Ovary (tissue), 9 donors: ENCODE data around the gene C16orf90. TPM values are rescaled to one million over a fixed set of nuclear protein-coding genes. Genes with fewer than 3 reads are reported as not detected.

Source experiments
- DNase-seq, 5 donors: peaks; one replicate each; pipeline ENCODE4 v3.0.0-alpha.2; 2019 to 2020
- H3K27ac ChIP-seq, 2 donors: fragments of 200-600 bp; one replicate each; pipeline versions ENCODE4 v1.5.1 to v1.8.0; 2019 to 2022
- H3K27me3 ChIP-seq: fragments of 200-600 bp; one replicate; pipeline ENCODE4 v1.8.0; 2022
- H3K36me3 ChIP-seq: fragments of 200-600 bp; sonication (generic); one replicate; pipeline ENCODE4 v1.5.1; 2019
- H3K4me1 ChIP-seq: one replicate; pipeline ENCODE4 v1.8.1; 2013; ENCODE audit warnings: mild to moderate bottlenecking, moderate library complexity; ENCODE audit not compliant: insufficient read depth
- H3K4me3 ChIP-seq: fragments of 200-600 bp; sonication (generic); one replicate; pipeline ENCODE4 v1.5.1; 2017
- H3K9me3 ChIP-seq, 2 donors: fragments of 200-600 bp in 1 of 2; sonication (generic) in 1 of 2; one replicate each; pipeline versions ENCODE4 v1.5.1 to v1.8.1; 2013 to 2019; ENCODE audit warnings: mild to moderate bottlenecking in 1 of 2, moderate library complexity in 1 of 2
- EP300 ChIP-seq: sonication (generic); formaldehyde crosslinking; IDR thresholded peaks from one replicate; pipeline ENCODE4 v1.6.1; 2017; ENCODE audit warnings: antibody characterized with exemption
- POLR2A ChIP-seq: fragments of 450-650 bp; IDR thresholded peaks from one replicate; pipeline ENCODE4 v1.6.1; 2017; ENCODE audit warnings: antibody characterized with exemption, mild to moderate bottlenecking, moderate library complexity
- WGBS, 3 donors: extraction: QIAGEN DNeasy Blood & Tissue Kit in 1 of 3; methylation state at CpG; one replicate each; pipeline versions ENCODE4 v1.1.5 to v1.1.7; 2013 to 2017; 5-methylcytosine and 5-hydroxymethylcytosine counted together
- intact Hi-C, 4 donors: fragments of 100-400 bp; cut with DNase I; formaldehyde crosslinking; loops; one replicate each; pipeline versions ENCODE4 v1.11.0 to v1.15.1; 2022 to 2023
- polyA plus RNA-seq, 2 donors: library from polyadenylated mRNA; stranded (reverse); fragments of 200-250 nt in 1 of 2; fragments of 350-450 nt in 1 of 2; fragmentation: Illumina TruSeq in 1 of 2; extraction: RNeasy Lipid Tissue Mini Kit (QIAGEN cat#74804) in 1 of 2; gene quantifications; one replicate each; pipeline ENCODE4 v1.2.3, GENCODE V29; 2013 to 2014
- total RNA-seq, 7 donors: library from RNA; depleted of rRNA in 2 of 7; stranded (reverse); fragments of >200 nt in 2 of 7; fragmentation: NEBNext Ultra II Directional in 3 of 7; extraction: Animal tissue kit (Norgen Biotek cat#: 25700) in 3 of 7; gene quantifications; one replicate each; pipeline versions ENCODE4 v1.1.0 to v1.2.4, GENCODE V29; 2016 to 2023
- TF ChIP-seq, protein P1 (sequence below), 3 donors: fragments of 450-650 bp in 2 of 3; fragments of 200-600 bp in 1 of 3; IDR thresholded peaks; one replicate each; pipeline versions ENCODE4 v1.5.1 to v1.8.0; 2016 to 2022; ENCODE audit warnings: antibody characterized with exemption in 3 of 3, mild to moderate bottlenecking in 1 of 3
- donor health status: DM: no; HTN: no; CAD: no; lungs with moderate emphysema.
- donor health status: DM: no; HTN: no; CAD: no.
- donor health status: Bipolar disorder and iron deficiency.
- donor health status: DM: yes; HTN: yes; CAD: no.
- donor health status: DM: no; HTN: no; CAD: no.
- donor health status: DM: yes; HTN: yes; CAD: no.

C16orf90 gene
- total and polyA plus RNA-seq, 9 donors = not detected

DNA sequence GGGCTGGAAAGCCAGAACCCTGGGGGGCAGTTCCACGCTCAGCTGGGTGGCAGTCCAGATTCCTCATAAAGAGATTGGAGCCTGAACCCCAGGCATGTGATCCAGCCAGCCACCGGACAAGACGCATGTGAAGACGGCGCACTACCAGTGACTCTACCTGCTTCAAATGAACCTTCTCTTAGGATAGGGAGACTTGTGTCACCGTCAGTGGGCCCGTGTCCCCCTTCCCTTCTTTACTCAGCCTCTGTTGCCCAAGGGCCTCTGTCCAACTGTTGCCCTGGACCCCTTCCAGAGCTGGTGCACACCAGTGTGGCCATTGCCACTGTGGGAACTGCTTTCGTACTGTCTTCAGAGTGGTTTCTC is 23.7 kb upstream of the C16orf90 start:
- intact Hi-C loops = no loop called here
- WGBS, 3 donors = 92 to 97% (median 94%) methylated on average over 8 of the region's 8 CpGs
- TF ChIP-seq POLR2A = no peak
- H3K4me1 ChIP-seq = no peaks in the 10 kb centered on the region
- H3K27ac ChIP-seq = no peak overlapping the region
- no peak for DNase-seq
- no peak overlapping the region for H3K4me3 ChIP-seq
- H3K36me3 ChIP-seq = no peaks in the 10 kb centered on the region
- H3K27me3 ChIP-seq = no peaks in the 10 kb centered on the region
- no peaks in the 10 kb centered on the region for H3K9me3 ChIP-seq

DNA sequence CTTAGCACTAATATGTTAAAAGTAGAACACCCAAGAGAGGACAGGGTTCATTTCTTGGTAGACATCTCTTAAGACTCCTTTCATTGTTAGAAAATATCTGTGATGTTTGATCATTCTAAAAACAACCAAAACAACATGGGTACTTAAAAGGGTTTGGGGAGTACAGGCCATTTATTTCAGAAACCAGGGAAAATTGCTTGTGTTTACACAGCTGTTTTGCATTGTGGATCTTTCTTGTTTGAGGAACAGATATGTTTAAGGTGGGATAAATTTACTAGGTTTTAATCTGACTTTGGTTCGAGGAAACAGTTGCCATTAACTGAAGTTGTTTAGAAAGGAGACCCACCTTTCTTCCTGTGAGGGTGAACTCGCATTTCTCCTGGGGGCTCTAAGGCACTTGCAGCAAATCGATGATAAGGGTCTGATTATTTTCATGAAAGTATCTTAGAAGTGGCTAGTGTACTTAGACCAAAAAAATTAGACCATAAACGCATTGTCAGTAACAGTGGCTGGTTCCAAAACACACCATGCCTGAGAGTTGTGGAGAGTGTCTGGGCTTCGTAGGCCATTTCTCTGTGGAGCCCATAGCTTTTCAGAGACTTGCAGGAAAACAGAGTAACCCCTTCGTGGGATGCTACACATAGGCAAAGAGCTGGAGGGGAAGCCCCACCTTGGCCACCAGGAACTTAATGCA is 23.1 kb upstream of the C16orf90 start:
- Histone ChIP-seq H3K4me1 (no peaks in the 10 kb centered on the region), H3K4me3 (no peak overlapping the region), H3K27ac (no peak overlapping the region), H3K27me3 (no peaks in the 10 kb centered on the region), H3K9me3 (no peaks in the 10 kb centered on the region), H3K36me3 (no peaks in the 10 kb centered on the region)
- DNase-seq = no peak
- intact Hi-C loops = no loop called here
- no peak for TF ChIP-seq EP300
- TF ChIP-seq, protein P1, sequence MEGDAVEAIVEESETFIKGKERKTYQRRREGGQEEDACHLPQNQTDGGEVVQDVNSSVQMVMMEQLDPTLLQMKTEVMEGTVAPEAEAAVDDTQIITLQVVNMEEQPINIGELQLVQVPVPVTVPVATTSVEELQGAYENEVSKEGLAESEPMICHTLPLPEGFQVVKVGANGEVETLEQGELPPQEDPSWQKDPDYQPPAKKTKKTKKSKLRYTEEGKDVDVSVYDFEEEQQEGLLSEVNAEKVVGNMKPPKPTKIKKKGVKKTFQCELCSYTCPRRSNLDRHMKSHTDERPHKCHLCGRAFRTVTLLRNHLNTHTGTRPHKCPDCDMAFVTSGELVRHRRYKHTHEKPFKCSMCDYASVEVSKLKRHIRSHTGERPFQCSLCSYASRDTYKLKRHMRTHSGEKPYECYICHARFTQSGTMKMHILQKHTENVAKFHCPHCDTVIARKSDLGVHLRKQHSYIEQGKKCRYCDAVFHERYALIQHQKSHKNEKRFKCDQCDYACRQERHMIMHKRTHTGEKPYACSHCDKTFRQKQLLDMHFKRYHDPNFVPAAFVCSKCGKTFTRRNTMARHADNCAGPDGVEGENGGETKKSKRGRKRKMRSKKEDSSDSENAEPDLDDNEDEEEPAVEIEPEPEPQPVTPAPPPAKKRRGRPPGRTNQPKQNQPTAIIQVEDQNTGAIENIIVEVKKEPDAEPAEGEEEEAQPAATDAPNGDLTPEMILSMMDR (IDR thresholded peaks at IDR 0.05) = no peak
- TF ChIP-seq POLR2A = no peak
- 47 to 62% (median 48%) methylated on average over 6 of the region's 6 CpGs for WGBS, 3 donors

DNA sequence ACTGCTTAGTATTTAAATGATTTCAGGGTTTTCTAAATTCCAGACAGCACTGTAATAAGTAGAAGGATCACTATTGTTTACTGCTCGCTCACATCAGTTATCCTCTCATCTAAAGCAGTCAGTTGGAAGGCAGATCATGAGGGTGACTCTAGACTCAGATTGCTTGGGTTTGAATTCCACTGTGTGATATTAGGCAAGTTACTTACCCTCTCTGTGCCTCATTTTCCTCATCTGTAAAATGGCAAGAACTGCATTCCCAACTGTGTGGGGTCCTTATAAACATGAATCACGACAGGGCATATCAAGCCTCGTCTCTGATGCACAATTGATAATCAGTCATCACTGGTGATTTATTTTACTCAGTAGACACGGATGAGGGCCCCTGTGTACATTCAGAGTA is 20.6 kb upstream of the C16orf90 start:
- H3K9me3 ChIP-seq = no peaks in the 10 kb centered on the region
- H3K36me3 ChIP-seq = no peaks in the 10 kb centered on the region
- H3K4me3 ChIP-seq = no peak overlapping the region
- TF ChIP-seq, protein P1 (IDR thresholded peaks at IDR 0.05) = no peak
- TF ChIP-seq EP300 (no peak), POLR2A (no peak)
- 88 to 90% (median 89%) methylated on average over 4 of the region's 4 CpGs for WGBS, 3 donors
- no peaks in the 10 kb centered on the region for H3K4me1 ChIP-seq
- intact Hi-C loops = no loop called here
- no peak for DNase-seq
- no peaks in the 10 kb centered on the region for H3K27me3 ChIP-seq
- H3K27ac ChIP-seq = no peak overlapping the region

DNA sequence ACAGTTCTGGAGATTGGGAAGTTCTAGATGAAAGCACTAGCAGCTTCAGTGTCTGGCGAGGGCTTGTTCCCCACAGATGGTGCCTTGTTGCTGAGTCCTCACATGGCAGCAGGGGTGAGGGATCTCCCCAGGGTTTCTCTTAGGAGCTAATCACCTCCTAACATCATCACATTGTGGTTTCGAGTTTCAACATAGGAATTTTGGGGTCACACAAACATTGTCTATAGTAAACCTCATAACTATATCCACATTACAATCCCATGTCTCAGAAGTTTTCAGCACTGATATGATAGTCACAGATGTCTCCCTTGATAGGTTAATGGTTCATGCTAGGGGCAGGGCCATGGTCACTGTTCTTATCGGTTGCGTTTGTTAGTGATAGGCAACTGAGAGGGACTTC is 19.3 kb upstream of the C16orf90 start:
- TF ChIP-seq, protein P1 (IDR thresholded peaks at IDR 0.05) = no peak
- no peak for TF ChIP-seq POLR2A
- no peak for TF ChIP-seq EP300
- no peaks in the 10 kb centered on the region for H3K4me1 ChIP-seq
- H3K27me3 ChIP-seq = no peaks in the 10 kb centered on the region
- H3K36me3 ChIP-seq = no peaks in the 10 kb centered on the region
- intact Hi-C loops = no loop called here
- H3K27ac ChIP-seq = no peak overlapping the region
- DNase-seq = no peak
- no peaks in the 10 kb centered on the region for H3K9me3 ChIP-seq
- 90 to 95% (median 92%) methylated on average over 4 of the region's 4 CpGs for WGBS, 3 donors
- H3K4me3 ChIP-seq = no peak overlapping the region

DNA sequence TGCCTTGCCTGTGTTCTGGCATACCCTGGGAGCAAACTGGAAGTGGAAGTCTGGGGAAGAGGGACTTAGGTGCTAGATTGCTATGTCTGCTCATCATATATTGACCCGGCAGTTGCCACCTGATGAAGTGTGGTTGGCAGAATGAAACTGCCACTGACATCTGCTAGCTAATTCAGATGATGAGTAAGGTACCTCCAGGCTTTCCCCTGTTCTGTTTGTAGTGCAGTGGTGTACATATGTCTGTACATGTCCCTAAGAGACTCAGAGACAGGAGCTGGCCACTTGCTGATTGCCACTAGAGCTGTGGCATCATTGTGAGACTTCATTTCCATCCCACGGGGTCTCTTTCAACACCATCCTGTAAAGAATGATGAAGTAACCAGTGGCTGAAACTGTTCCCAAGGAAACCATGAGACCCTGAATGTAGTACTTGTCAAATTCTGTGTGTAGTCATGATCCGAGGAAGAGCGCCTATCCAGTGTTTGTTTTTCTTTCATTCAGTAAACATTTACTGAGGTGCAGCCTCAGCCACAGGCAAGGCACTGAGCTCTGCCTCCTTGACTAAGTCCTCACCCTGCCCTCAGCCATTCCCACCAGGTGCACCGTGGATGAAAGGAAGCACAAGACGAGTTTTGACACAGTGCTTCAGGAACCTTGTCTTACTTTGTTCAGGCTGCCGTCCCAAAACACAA is 18.7 kb upstream of the C16orf90 start:
- no peaks in the 10 kb centered on the region for H3K4me1 ChIP-seq
- no peak for DNase-seq
- H3K9me3 ChIP-seq = no peaks in the 10 kb centered on the region
- H3K27ac ChIP-seq = no peak overlapping the region
- no peaks in the 10 kb centered on the region for H3K27me3 ChIP-seq
- no peaks in the 10 kb centered on the region for H3K36me3 ChIP-seq
- WGBS, 3 donors = 86 to 93% (median 88%) methylated on average over 7 of the region's 7 CpGs
- intact Hi-C loops = no loop called here
- TF ChIP-seq EP300 (no peak), POLR2A (no peak)
- TF ChIP-seq, protein P1 (IDR thresholded peaks at IDR 0.05) = no peak
- no peak overlapping the region for H3K4me3 ChIP-seq
